Measurements from ENCODE around the gene TMEM212.

- TF ChIP-seq YY1 (IDR thresholded peaks at IDR 0.05; ENCODE audit: insufficient read depth, insufficient read length) (no peak), SUZ12 (IDR thresholded peaks at IDR 0.05; ENCODE audit: extremely low read depth, insufficient read depth, insufficient read length) (no peak)
Measured at GRCh38 chr3:171862993-171863521, 19.9 kb downstream of the TMEM212 start.
